Epithelial cell of proximal tubule (primary cell): ENCODE results near the gene FLG2. TPM values are rescaled to one million over a fixed set of nuclear protein-coding genes. Genes with fewer than 3 reads are reported as not detected.

Source experiments
- DNase-seq: peaks from one replicate; pipeline ENCODE4 v3.0.0-alpha.2; 2011; ENCODE audit warnings: low read depth
- H3K4me3 ChIP-seq: 2 replicates; pipeline ENCODE4 v1.5.1; 2011; ENCODE audit warnings: low read depth, mild to moderate bottlenecking, low read length
- total RNA-seq: library from RNA; depleted of rRNA; stranded (reverse); fragments of >200 nt; gene quantifications from 2 replicates; pipeline ENCODE4 v1.2.3, GENCODE V29; 2015
- TF ChIP-seq, protein P1 (sequence below): conservative IDR thresholded peaks from 2 replicates; pipeline ENCODE4 v1.5.1; 2012; ENCODE audit warnings: low read depth, mild to moderate bottlenecking, low read length

Gene FLG2
- total RNA-seq = not detected in 2 replicates

DNA sequence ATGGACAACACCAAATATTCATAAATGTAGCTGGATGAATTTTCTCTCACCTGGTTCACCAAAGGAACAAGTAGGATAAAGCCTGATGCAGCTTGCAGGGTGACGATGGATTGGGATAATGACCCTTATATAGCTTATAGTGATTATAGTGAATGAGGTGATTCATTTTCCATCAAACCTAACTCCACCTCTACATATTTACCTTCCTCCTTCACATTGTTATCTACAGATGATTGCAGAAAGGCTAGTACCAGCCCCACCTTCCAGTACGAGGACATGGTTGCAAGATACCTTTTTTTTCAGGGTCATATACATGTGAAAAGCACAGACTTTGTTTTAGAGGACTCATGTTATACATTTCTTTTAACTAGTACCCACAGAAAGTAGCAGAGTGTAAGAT lies at the start of gene FLG2:
Gene FLG2 (minus strand): TSS at position 101 of the 400 bp plus-strand sequence. CDS start 1,122 bp downstream, outside the sequence.
- no peak for DNase-seq
- TF ChIP-seq, protein P1, sequence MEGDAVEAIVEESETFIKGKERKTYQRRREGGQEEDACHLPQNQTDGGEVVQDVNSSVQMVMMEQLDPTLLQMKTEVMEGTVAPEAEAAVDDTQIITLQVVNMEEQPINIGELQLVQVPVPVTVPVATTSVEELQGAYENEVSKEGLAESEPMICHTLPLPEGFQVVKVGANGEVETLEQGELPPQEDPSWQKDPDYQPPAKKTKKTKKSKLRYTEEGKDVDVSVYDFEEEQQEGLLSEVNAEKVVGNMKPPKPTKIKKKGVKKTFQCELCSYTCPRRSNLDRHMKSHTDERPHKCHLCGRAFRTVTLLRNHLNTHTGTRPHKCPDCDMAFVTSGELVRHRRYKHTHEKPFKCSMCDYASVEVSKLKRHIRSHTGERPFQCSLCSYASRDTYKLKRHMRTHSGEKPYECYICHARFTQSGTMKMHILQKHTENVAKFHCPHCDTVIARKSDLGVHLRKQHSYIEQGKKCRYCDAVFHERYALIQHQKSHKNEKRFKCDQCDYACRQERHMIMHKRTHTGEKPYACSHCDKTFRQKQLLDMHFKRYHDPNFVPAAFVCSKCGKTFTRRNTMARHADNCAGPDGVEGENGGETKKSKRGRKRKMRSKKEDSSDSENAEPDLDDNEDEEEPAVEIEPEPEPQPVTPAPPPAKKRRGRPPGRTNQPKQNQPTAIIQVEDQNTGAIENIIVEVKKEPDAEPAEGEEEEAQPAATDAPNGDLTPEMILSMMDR = no peak
- H3K4me3 ChIP-seq = no peak within 1 kb of the TSS

DNA sequence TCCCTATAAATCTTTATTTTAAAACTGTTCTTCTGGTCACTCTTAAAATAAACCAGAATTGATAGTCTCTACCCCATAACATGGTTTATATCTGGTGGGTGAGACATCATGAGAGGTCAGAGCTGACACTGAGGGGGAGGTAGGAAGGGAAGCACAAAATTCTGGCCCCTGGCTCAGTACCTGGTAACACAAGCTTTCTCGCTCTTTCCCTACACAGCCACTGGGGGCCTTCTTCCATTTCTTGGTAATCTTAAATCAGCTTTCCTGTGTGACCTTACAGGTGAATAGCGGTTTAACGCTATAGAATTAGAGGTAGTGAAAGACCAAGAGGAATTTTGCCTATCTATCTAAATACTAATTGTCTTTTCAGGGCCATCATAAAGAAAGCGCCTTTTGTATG lies 48.9 kb upstream of the FLG2 start:
- H3K4me3 ChIP-seq = no peak overlapping the region
- TF ChIP-seq, protein P1 = no peak
- no peak for DNase-seq

DNA sequence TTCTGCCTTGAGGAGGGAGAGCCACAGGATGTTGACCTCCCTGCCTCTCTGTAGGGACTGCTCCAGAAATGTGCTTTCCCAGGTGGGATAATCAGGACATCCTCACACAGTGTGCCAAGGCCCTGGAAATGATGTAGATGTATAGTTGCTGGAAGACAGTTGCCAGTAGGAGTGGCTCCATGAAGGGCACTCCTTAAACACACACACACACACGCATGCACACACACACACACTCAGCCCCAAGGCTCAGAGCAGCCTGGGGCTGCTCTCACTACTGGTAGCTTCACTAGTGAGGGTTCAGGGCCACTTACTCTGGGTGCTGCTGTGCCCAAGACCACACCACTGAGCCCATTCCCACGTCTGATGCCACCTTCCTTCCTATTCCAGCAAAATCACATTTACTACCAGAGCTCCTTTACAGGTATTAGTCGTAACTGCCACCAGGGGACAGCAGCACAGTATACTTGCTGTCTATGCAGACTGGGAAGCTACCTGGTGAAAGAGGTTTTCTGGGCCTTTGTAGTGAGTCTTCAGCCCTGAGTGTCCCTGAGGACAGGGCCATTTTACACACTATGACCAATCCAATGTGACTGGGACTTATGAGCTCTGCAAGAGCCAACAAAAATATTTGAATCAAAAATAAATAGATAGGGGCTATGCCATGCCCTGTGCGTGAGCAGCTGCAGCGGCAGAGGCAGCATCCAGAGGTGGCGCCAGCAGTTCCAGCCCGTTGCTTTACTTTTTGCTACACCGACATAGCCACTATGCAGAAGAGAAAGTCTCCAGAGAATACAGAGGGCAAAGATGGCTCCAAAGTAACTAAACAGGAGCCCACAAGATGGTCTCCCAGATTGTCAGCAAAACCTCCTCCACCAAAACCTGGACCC lies 39.2 kb upstream of the FLG2 start:
- DNase-seq = peak; percentile 13
- no peak overlapping the region for H3K4me3 ChIP-seq
- TF ChIP-seq, protein P1 = peak; percentile 75

DNA sequence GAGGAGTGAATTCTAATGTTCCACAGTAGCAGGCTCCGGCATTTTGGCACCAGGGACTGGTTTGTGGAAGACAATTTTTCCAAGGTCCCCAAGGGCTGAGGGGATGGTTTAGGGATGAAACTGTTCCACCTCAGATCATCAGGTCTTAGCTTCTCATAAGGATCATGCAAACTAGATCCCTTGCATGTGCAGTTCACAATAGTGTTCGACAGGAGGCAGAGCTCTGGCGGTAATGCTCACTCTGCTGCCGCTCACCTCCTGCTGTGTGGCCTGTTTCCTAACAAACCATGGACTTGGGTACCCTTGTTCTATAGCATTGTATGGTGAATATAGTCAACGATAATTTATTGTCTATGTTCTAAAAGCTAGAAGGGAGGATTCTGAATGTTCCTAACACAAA lies 37.7 kb upstream of the FLG2 start:
- no peak for DNase-seq
- TF ChIP-seq, protein P1 = no peak
- H3K4me3 ChIP-seq = no peak overlapping the region

DNA sequence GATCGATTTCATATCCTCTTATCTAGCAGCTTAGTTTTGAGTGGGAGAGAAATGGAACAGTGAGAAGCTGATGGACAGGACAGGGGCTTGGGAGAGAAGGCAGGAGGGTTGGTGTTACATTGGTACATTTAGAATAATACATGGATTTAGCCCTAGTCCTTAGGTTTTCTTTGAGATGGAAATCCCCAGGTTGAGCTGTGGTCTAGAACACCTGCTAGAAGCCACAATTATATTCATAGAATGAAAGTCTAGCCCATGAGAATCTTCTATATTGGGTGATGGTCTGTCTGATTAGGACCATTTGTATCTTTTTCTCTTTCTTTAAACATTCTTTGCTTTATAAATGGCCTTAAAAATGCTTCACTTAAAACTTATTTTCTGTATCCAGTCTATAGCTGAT lies 34.3 kb upstream of the FLG2 start:
- TF ChIP-seq, protein P1 = no peak
- no peak for DNase-seq
- H3K4me3 ChIP-seq = no peak overlapping the region

DNA sequence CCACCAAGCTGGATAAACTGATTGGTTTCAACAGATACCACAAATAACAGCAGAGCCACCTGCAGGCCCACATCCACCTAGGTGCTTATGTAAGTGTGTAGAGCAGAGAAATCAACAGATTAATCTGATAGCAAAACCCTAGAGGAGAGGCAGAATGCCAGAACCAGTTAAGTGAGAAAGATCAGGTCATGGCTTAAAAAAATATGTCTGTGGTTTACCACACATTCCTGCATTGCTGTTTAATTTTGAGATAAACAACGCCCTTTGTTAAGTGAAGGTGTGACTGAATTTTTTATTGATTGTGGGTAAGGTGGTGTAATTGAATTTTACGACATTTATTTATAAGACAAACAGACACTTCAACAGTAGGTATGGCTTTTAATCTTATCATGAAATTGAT lies 33.1 kb upstream of the FLG2 start:
- H3K4me3 ChIP-seq = no peak overlapping the region
- no peak for DNase-seq
- TF ChIP-seq, protein P1 = no peak

DNA sequence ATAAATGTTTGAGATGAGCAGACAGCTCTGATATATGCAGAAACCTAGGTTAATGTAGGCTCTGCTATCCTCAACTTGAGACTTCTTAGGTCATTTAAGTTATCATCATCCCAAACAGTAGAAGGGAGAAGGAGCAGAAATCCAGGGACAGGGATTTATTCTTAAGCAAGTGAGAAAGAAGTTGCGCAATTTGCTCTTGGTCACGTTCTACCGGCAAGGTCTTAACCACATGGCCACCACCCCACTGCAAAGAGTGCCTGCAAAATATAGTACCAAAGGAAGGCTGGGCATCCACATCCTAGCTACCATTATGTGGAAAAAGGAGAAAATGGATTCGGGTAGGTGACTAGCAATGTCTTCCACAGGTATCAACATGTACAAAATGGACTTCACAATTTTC lies 29.1 kb upstream of the FLG2 start:
- TF ChIP-seq, protein P1 = no peak
- no peak overlapping the region for H3K4me3 ChIP-seq
- DNase-seq = no peak
